ENCODE measurements around the gene EFCAB14. TPM values are rescaled to one million over a fixed set of nuclear protein-coding genes. Genes with fewer than 3 reads are reported as not detected.

EFCAB14 gene
- total and polyA plus RNA-seq, 2 of the 8 experiments (the other 6 are each of a cell fraction or from before 2014, with no cell fraction given), result 19.4 to 40.4 TPM

DNA sequence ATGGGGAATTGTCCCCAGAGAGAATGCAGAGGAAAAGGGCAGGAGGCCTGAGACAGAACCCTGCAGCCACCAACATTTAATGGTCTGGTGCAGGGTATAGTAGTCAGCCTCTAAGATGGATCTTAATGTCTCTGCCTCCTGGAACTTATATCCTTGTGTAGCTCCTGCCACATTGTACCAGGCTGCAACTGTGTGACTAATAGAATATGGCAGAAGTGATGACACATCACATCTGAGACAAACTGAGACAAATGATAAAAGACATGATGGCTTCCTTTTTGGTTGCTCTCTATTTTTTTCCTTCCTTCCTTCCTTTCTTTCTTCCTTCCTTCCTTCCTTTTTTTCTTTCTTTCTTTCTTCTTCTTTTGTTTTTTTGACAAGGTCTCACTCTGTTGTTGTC, 42.8 kb upstream of the EFCAB14 start (continued):
- TF ChIP-seq, protein P1, sequence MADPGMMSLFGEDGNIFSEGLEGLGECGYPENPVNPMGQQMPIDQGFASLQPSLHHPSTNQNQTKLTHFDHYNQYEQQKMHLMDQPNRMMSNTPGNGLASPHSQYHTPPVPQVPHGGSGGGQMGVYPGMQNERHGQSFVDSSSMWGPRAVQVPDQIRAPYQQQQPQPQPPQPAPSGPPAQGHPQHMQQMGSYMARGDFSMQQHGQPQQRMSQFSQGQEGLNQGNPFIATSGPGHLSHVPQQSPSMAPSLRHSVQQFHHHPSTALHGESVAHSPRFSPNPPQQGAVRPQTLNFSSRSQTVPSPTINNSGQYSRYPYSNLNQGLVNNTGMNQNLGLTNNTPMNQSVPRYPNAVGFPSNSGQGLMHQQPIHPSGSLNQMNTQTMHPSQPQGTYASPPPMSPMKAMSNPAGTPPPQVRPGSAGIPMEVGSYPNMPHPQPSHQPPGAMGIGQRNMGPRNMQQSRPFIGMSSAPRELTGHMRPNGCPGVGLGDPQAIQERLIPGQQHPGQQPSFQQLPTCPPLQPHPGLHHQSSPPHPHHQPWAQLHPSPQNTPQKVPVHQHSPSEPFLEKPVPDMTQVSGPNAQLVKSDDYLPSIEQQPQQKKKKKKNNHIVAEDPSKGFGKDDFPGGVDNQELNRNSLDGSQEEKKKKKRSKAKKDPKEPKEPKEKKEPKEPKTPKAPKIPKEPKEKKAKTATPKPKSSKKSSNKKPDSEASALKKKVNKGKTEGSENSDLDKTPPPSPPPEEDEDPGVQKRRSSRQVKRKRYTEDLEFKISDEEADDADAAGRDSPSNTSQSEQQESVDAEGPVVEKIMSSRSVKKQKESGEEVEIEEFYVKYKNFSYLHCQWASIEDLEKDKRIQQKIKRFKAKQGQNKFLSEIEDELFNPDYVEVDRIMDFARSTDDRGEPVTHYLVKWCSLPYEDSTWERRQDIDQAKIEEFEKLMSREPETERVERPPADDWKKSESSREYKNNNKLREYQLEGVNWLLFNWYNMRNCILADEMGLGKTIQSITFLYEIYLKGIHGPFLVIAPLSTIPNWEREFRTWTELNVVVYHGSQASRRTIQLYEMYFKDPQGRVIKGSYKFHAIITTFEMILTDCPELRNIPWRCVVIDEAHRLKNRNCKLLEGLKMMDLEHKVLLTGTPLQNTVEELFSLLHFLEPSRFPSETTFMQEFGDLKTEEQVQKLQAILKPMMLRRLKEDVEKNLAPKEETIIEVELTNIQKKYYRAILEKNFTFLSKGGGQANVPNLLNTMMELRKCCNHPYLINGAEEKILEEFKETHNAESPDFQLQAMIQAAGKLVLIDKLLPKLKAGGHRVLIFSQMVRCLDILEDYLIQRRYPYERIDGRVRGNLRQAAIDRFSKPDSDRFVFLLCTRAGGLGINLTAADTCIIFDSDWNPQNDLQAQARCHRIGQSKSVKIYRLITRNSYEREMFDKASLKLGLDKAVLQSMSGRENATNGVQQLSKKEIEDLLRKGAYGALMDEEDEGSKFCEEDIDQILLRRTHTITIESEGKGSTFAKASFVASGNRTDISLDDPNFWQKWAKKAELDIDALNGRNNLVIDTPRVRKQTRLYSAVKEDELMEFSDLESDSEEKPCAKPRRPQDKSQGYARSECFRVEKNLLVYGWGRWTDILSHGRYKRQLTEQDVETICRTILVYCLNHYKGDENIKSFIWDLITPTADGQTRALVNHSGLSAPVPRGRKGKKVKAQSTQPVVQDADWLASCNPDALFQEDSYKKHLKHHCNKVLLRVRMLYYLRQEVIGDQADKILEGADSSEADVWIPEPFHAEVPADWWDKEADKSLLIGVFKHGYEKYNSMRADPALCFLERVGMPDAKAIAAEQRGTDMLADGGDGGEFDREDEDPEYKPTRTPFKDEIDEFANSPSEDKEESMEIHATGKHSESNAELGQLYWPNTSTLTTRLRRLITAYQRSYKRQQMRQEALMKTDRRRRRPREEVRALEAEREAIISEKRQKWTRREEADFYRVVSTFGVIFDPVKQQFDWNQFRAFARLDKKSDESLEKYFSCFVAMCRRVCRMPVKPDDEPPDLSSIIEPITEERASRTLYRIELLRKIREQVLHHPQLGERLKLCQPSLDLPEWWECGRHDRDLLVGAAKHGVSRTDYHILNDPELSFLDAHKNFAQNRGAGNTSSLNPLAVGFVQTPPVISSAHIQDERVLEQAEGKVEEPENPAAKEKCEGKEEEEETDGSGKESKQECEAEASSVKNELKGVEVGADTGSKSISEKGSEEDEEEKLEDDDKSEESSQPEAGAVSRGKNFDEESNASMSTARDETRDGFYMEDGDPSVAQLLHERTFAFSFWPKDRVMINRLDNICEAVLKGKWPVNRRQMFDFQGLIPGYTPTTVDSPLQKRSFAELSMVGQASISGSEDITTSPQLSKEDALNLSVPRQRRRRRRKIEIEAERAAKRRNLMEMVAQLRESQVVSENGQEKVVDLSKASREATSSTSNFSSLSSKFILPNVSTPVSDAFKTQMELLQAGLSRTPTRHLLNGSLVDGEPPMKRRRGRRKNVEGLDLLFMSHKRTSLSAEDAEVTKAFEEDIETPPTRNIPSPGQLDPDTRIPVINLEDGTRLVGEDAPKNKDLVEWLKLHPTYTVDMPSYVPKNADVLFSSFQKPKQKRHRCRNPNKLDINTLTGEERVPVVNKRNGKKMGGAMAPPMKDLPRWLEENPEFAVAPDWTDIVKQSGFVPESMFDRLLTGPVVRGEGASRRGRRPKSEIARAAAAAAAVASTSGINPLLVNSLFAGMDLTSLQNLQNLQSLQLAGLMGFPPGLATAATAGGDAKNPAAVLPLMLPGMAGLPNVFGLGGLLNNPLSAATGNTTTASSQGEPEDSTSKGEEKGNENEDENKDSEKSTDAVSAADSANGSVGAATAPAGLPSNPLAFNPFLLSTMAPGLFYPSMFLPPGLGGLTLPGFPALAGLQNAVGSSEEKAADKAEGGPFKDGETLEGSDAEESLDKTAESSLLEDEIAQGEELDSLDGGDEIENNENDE (IDR thresholded peaks at IDR 0.05; ENCODE audit: insufficient replicate concordance, low read length), result no peak
- TF ChIP-seq GTF2F1 (IDR thresholded peaks at IDR 0.05; ENCODE audit: borderline replicate concordance, low read depth, low read length), result no peak
- no peak for TF ChIP-seq CREB1 (IDR thresholded peaks at IDR 0.05)
- TF ChIP-seq MAFK (IDR thresholded peaks at IDR 0.05; ENCODE audit: low read depth, low read length), result no peak
